ENCODE results near the gene RFLNA. TPM values are rescaled to one million over a fixed set of nuclear protein-coding genes. Genes with fewer than 3 reads are reported as not detected.
A peak's percentile ranks its signal among the peaks of the same experiment; 100 is the strongest.

Gene RFLNA
- total RNA-seq, 4 donors from 2014 or later = 11.4 to 19.4 (median 17.0) TPM

DNA sequence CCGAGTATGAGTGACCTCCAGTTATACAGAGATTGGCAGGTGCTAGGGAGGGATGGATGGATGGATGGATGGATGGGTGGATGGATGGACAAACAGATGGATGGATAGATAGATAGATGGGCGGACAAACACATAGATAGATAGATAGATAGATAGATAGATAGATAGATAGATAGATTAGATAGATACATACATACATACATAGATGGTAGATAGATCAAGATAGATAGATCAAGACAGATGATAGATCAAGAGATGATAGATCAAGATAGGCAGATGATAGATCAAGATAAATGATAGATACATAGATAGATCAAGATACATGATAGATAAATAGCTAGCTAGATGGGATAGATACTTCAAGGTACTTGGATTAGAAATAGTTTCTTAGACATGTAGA lies 18.6 kb upstream of the RFLNA start:
- H3K4me3 ChIP-seq = no peak overlapping the region
- 91 to 95% methylated on average over 2 of the region's 2 CpGs for WGBS, 2 donors
- TF ChIP-seq, protein P1, sequence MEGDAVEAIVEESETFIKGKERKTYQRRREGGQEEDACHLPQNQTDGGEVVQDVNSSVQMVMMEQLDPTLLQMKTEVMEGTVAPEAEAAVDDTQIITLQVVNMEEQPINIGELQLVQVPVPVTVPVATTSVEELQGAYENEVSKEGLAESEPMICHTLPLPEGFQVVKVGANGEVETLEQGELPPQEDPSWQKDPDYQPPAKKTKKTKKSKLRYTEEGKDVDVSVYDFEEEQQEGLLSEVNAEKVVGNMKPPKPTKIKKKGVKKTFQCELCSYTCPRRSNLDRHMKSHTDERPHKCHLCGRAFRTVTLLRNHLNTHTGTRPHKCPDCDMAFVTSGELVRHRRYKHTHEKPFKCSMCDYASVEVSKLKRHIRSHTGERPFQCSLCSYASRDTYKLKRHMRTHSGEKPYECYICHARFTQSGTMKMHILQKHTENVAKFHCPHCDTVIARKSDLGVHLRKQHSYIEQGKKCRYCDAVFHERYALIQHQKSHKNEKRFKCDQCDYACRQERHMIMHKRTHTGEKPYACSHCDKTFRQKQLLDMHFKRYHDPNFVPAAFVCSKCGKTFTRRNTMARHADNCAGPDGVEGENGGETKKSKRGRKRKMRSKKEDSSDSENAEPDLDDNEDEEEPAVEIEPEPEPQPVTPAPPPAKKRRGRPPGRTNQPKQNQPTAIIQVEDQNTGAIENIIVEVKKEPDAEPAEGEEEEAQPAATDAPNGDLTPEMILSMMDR (IDR thresholded peaks at IDR 0.05) = no peak
- TF ChIP-seq EP300 (IDR thresholded peaks at IDR 0.05) (no peak), POLR2A (IDR thresholded peaks at IDR 0.05) (no peak)
- H3K36me3 ChIP-seq = no peaks in the 10 kb centered on the region
- peaks cover 0 to 36% (median 15%) of the 10 kb centered on the region in 4 donors for H3K4me1 ChIP-seq
- no peak for DNase-seq (ENCODE audit: low spot score in 2 of 2)
- no peaks in the 10 kb centered on the region for H3K27me3 ChIP-seq
- H3K27ac ChIP-seq = no peak overlapping the region
- H3K9me3 ChIP-seq = no peaks in the 10 kb centered on the region

DNA sequence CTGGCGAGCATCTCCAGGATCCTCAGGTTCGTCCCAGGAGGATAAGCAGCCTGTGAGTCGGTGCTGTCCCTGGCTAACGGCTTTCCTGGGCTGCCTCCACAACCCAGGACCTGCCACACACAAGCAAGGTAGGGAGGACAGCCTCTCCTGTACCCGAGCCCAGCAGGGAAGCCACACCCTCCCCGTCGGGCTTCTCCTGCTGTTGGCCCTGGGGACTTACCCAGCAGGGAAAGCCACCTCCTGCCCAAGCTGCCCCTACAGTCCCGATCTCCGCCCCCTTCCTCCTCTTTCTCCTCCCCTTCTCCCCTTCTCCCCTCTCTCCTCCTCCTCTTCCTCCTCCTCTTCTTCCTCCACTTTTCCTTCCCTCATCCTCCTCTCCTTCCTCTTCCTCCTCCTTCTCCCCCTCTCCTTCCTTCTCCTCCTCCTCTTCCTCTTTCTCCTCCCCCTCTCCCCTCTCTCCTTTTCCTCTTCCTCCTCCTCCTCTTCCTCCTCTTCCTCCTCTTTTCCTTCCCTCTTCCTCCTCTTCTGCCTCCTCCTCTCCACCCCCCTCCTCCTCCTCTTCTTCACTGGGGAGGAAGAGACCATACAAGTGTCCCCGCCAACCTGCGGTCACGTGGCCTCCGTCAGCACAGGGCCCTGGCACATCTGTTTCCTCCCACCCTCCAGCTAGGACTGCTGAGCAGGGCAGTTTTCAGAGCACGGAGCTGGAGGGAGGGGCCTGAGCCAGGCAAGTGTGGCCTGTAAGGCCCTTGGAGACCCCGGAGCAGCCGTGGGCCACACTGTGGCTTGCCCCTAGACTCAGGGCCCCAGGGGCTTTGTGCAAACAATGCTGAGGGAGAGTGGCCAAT lies 17.3 kb upstream of the RFLNA start:
- H3K27me3 ChIP-seq = no peaks in the 10 kb centered on the region
- 41 to 47% methylated on average over 14 to 16 of the region's 16 CpGs for WGBS, 2 donors
- H3K27ac ChIP-seq = peak overlapping the region in 3 of 4 donors; percentile 11 to 78 (median 47)
- peaks cover 0 to 36% (median 15%) of the 10 kb centered on the region in 4 donors for H3K4me1 ChIP-seq
- no peaks in the 10 kb centered on the region for H3K36me3 ChIP-seq
- no peak overlapping the region for H3K4me3 ChIP-seq
- no peaks in the 10 kb centered on the region for H3K9me3 ChIP-seq
- DNase-seq (ENCODE audit: low spot score in 2 of 2) = no peak
- peak in 1 of 2 donors; percentile 10 for TF ChIP-seq EP300 (IDR thresholded peaks at IDR 0.05)
- no peak for TF ChIP-seq POLR2A (IDR thresholded peaks at IDR 0.05)

DNA sequence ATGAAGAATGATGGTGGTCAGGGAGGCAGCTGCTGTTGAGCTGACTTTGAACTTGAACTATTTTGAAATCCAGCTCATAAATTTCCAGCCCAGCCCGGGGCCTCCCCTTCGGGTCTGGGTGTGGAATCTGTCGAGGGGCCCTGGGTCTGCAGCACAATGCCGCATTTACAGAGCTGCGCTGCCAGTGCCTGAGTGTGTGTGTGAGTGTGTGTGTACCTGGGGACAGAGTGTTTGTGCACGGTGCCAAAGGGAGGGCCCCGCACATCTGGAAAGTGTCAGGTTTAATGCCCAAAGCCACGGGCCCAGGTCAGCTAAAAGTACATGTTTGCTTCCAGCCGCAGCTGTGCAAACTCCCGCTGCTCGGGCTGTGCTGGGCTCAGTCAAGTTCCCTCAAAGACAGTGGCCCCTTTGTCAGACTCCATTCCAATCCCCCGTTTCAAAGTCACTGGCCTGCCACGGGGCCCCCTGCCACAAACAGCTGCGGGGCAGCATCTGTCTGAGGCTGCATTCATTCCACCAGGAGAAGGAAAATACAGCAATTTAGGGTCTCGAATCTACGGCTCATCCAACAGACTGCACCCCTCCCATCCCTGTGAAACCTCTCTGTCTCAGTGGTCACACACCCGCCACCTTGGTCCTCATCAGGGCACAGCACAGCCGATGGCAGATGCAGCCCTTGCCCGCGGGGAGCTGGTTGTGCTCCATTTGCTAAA lies 16.3 kb upstream of the RFLNA start:
- TF ChIP-seq EP300 (IDR thresholded peaks at IDR 0.05) = peak in 1 of 2 donors; percentile 26
- TF ChIP-seq, protein P1 (IDR thresholded peaks at IDR 0.05) = no peak
- 21 to 23% methylated on average over 17 to 18 of the region's 20 CpGs for WGBS, 2 donors
- DNase-seq (ENCODE audit: low spot score in 2 of 2) = peak; percentile 53 to 70

DNA sequence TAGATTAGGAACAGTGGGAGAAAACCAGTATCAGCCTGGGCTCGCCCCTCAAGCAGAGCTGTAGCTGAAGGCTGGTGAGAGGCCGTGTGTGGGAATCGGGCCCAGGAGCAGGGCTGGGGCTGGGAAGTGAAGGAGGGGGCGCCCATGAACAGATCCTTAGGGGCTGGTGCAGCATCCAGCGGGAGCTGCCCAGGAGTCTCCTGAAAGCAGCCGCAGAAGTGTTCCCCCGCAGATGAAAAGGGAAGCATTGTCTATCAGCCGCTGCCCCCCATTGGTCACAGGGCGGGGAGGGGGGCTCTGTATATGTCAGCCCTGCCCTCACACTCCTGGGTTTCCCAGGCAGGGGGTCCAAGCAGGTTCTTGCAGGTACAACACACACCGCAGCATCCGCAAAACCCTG lies 15.6 kb upstream of the RFLNA start:
- Histone ChIP-seq H3K4me1 (peaks cover 0 to 47% (median 17%) of the 10 kb centered on the region in 4 donors), H3K36me3 (no peaks in the 10 kb centered on the region), H3K9me3 (peaks cover 0 to 3% (median 0%) of the 10 kb centered on the region in 4 donors), H3K27me3 (no peaks in the 10 kb centered on the region), H3K27ac (peak overlapping the region in 2 of 4 donors; percentile 19 to 78), H3K4me3 (no peak overlapping the region)
- 44 to 61% methylated on average over 11 of the region's 11 CpGs for WGBS, 2 donors
- DNase-seq (ENCODE audit: low spot score in 2 of 2) = no peak
- TF ChIP-seq EP300 (IDR thresholded peaks at IDR 0.05) (no peak), POLR2A (IDR thresholded peaks at IDR 0.05) (no peak)
- TF ChIP-seq, protein P1 (IDR thresholded peaks at IDR 0.05) = no peak

More for the DNA sequence above, 16.3 kb upstream of the RFLNA start:
- H3K9me3 ChIP-seq = no peaks in the 10 kb centered on the region
- H3K4me3 ChIP-seq = no peak overlapping the region
- H3K27ac ChIP-seq = peak overlapping the region; percentile 11 to 78 (median 33)
- no peaks in the 10 kb centered on the region for H3K27me3 ChIP-seq
- H3K4me1 ChIP-seq = peaks cover 0 to 43% (median 17%) of the 10 kb centered on the region in 4 donors
- no peaks in the 10 kb centered on the region for H3K36me3 ChIP-seq

DNA sequence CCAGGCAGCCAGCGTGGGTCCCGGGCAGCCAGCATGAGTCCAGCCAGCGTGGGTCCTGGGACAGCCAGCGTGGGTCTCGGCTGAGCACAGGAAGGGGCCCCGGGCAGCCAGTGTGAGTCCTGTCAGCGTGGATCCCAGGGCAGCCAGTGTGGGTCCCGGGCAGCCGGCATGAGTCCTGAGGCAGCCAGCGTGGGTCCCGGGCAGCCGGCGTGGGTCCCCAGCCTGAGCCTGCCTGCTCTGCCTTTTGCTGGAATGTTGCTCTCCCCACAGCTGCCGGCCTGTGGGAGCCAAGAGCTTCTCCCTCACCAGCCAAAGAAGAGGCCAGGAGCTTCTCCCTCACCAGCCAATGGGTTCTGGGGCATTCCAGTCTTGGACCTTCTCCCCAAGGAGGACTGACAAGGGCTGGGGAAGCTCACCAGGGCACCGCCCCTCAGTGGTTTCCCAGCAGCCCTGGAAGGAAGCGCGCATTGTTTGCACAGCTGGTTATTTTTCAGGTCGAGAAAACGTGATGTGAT lies 15.0 kb upstream of the RFLNA start:
- TF ChIP-seq, protein P1 (IDR thresholded peaks at IDR 0.05) = no peak
- TF ChIP-seq EP300 (IDR thresholded peaks at IDR 0.05) = no peak
- no peak for TF ChIP-seq POLR2A (IDR thresholded peaks at IDR 0.05)
- WGBS, 2 donors = 19 to 35% methylated on average over 14 to 16 of the region's 19 CpGs
- no peaks in the 10 kb centered on the region for H3K36me3 ChIP-seq
- H3K4me3 ChIP-seq = no peak overlapping the region
- peaks cover 0 to 9% (median 0%) of the 10 kb centered on the region in 4 donors for H3K9me3 ChIP-seq
- H3K4me1 ChIP-seq = peaks cover 0 to 47% (median 17%) of the 10 kb centered on the region in 4 donors
- peak overlapping the region in 2 of 4 donors; percentile 19 to 78 for H3K27ac ChIP-seq
- no peaks in the 10 kb centered on the region for H3K27me3 ChIP-seq
- DNase-seq (ENCODE audit: low spot score in 2 of 2) = no peak

Data from tibial nerve (tissue), 4 donors.